Activated CD4-positive, alpha-beta T cell treated with anti-CD3 and anti-CD28 coated beads for 4 hours (primary cell): ENCODE measurements around the gene PITPNM1.
"Not testable (repeated sequence)": the region's sequence is repeated elsewhere in the genome, so short reads cannot be mapped to it uniquely, and the experiment has no call there.

Experiments used
- DNase-seq, 2 donors: peaks; one replicate each; pipeline ENCODE4 v3.0.0-alpha.2; 2020

Gene PITPNM1

DNA sequence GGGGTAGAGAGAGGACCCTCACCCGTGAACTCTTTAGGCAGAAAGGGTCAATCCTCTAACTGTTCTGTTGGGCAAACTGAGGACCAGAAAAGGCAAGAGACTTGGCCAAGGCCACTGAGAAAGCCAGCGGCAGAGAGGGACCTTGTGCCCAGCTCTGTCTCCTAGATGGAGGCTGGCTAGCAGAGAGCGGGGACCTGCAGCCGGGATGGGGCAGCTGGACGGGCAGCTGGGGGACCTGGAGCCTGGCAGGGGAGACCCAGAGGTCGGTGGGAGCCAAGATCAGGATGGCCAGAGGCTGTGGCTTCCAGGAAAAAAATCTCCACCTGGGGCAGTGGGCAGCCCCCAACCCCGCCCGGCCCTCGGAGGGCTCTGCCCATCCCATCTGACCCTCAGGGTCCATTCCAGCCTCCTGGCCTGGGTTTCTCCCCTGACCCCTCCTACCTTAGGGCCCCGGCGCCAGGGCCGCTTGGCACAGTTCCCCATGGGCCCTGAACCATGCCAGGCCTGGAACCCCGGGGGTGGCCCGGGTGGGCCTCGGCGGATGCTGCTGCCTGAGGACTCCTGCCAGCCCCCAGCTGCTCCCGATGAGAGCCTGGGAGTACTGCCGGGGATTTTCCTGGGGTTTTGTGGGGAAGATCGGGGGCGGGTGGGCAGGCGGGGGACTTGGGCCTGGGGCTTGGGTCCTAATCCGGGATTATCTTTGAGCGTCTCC, 17.8 kb upstream of the PITPNM1 start, which contains the start of gene CABP2:
TSS of gene CABP2 (minus strand) at position 603 of the 712 bp plus-strand sequence. CDS start at position 483, 120 bp downstream.
- DNase-seq: no peak

DNA sequence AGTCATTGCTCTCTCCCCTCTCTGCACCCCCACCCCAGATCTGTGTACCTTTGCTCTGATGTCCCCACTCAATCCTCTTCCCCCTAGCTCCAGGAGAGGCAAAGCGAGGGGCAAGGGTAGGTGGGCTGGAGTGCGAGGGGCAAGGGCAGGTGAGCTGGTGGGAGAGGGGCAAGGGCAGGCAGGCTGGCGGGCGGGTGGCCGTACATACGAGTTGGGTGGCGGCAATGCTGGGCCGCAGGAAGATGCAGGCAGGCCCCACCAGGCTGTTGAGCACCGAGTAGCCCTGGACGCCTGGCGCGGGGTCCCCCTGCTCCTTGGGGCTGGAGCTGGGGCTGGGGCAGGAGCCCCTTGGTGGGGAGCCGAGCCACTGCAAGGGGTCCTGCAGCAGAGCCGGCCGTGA, 17.2 kb upstream of the PITPNM1 start:
- DNase-seq: no peak

DNA sequence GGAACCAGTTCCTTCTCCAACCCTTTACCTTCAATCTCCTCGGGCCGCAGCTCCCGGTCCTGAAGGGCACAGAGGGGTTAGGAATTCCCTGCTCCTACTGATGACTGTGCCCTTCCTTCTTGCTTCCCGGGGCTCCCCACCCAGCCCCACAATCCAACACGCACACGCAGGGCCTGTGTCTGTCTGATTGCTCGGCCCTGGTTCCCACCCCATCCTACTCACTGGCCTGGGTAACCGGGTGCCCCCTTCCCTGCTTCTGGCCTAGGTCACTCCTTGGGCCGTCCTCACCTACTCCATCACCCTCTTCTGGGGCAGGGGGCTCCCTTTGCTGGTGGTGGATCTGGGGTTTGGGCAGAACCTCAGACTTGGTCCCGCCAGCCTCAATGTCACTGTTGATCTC, 16.8 kb upstream of the PITPNM1 start:
- DNase-seq: no peak

DNA sequence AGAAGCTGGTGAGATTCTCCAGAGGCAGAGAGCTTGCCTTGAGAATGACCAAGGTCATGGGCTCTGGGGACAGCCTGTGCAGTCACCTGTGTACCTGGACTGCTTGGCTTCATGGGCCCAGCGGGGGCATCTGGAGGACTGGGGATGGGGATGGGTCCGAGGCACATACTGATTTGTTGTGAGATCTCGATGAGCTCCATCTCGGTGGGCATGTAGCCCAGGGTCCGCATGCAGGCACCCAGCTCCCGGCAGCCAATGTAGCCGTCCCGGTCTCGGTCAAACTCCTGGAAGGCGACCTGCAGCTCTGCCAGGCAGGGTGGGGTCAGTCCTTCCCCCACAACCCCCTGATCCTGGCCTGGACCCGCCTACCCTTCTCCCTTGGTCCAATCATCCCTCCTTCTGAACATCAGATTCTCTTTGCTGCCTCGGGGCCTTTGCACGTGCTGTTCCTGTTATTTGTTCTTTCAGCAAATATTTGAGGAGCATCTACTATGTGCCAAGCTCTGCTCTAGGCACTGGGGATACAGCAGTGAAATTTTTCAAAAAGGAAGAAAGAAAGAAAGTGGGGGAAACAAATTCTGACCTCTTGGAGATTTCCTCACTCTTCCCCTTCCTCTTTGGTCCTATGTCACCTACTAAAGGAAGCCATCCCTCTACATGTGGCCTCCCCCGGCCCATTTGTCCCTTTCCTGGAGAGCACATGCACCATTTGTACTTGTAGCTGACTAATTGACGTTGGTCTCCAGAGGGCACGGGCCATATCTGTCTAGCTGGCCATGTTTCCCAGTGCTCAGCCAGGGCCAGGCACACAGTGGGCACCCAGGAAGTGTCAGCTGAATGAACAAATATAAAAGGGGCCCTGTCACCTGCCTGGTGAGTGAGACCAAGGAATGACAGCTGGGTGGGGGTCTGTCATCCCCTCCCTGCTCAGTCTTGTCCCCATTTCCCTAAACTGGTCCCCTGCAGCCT, 16.0 kb upstream of the PITPNM1 start:
- no peak for DNase-seq

DNA sequence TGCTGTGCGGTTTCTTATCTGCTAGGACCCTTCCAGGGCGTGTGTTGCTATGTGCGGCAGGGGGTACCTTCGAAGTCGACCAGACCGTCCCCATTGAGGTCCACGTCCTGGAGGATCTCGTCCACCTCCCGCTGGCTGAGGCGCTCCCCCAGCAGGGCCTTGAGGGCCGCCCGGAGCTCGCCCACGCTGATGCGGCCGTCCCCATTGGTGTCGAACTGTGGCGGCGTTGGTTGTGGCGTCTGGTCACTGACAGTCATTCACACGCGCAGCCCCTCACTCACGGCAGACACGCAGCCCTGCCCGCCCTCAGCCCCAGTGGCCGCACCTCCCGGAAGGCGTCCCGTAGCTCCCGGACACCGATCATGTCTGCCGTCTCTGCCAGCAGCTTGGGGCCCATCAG, 14.6 kb upstream of the PITPNM1 start:
- DNase-seq: no peak

DNA sequence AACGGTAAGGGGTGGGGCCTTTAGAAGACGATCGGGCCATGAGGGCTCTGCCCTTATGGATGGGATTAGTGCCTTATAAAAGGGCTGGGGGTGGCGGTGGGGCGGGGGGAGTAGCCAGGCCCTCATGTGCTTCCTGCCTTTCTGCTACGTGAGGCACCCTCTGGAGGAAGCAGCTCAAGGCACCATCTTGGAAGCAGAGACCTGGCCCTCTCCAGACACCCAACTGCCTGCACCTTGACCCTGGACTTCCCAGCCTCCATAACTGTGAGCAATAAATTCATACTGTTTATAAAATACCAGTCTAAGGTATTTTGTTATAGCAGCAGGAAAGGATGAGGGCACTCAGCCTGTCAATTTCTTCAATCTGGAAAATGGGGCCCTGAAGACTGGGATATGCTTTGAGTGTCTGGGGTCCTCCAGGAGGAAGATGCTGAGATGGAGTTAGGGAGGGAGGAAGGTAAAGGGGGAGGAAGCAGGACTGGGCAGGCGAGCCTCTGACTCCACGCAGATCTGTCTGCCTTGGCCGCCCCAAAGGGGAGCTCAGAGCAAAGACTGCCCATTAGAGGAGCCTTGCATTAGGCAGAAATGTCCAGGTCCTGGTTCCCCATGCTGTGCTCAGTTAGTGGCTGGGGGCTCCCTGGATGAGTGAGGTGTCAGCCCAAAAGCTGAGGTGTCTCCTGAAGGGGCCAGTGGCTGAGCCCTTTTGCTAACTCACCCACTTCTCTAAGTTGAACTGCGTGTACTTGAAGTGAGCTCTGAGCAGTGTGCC, 12.8 kb upstream of the PITPNM1 start:
- DNase-seq: no peak

DNA sequence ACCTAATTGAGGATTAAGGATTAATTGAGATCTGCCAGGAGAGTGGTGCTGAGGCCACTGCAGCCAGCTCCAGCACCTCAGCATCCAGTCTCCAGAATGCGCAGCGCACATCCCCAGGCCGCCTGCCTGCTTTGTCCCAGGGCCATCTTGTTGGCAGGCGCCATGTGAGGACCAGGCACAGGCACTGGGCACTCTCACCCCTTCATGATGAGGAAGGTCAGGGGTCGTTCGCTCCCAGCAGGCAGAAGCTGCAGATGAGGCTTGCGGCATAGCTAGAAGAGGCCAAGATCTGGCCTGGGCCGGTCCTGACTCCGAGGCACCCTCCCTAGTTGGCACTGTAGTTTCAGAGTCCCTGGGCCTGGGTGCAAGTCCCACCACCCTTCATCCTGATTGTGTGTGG, 11.6 kb upstream of the PITPNM1 start:
- DNase-seq: no peak

DNA sequence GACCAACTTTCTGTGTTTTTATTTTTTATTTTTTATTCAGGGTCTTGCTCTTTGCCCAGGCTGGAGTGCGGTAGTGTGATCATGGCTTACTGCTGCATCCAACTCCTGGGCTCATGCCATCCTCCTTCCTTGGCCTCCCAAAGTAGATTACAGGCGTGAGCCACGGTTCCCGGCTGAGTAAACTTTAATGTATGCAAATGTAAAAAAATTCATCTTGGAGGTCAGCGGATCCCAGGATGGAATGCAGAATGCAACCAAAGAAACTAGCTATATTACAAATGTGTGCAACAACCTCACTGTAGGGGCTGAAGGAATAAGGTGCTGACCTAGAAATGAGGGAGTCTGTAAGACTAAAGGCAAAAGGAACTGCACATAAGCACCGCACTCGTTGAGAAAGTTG, 9.0 kb upstream of the PITPNM1 start:
- no peak for DNase-seq

DNA sequence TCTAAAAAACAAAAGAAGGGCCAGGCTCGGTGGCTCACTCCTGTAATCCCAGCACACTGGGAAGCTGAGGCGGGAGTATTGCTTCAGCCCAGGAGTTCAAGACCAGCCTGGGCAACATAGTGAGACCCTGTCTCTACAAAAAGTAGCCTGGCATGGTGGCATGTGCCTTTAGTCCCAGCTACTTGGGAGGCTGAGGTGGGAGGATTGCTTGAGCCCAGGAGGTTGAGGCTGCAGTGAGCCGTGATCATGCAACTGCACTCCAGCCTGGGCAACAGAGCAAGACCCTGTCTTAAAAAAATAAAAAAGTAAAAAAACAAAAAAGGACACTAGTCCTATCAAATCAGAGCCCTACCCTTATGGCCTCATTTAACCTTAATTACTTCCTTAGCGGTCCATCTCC, 6.4 kb upstream of the PITPNM1 start:
- DNase-seq: not testable (repeated sequence)

DNA sequence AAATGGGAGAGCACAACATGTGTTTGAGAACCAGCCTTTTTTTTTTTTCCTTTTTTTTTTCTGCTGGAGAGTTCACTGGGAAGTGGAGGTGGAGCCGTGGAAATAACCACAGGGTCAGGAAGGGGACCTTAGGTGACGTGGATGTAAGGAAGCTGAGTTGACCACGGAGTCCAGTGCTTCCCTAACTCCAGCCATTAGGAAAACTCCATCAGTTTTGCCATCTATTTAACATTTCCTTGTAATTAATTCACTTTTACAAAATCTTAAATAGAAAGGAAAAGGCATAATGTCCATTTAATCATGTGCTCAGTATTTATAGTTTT, 4.8 kb upstream of the PITPNM1 start:
- DNase-seq: no peak

DNA sequence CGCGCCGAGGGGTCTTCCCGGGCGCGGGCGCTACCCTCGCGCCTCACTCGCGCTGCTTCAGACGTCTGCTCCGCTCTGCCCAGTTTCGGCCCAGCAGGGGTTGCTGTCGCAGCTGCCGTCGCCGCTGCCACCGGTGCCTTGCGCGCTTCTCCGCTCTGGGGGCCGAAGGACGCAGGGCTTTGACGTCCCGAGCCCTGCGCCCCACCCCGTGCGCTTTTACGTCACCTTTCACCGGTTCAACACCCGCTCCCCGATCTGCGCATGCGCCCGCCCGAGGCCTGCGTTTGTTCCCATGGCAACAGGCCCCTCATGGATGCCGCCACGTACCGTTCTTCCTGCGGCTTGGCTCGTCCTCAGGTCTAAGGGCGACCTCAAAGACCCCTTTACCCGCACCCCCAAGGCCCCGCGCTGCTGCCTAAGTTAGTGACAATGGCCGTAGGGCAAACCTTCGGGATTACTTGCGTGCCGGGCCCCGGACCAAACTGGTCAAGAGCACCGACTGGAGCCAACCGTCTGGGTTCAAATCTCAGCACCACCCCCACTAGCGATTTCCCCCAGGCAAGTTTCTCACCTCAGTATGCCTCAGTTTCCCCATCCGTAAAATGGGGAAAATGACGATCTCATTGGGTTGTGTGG, 3.4 kb upstream of the PITPNM1 start:
- DNase-seq: peak; percentile 99 to 100

DNA sequence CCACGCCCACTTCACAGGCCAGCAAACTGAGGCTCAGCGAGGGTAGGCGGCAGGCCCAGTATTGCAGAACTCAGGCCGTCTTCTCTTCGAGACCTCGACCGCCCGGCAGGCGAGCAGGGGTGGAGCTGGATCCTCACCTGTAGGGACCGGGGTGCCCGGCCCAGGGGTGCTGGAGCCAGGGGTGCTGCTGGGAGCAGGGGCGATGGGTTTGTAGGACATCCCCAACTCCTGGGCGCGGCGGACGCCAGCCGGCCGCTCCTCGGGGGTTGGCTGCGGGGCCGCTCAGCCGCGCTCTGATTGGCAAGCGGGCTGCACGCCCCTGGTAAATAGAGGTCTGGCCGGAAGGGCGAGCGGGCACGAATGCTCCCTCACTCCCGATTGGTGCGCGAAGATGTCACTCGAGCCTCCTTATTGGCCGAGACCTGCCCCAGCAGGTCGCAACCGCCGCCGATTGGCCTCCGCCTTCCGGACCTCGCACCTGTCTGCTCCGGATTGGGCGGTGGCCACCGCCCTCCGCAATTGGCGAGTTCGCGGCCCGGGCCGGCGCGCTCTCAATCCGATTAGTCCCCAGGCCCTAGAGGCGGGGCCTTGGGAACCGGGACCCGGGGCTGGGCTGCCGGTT, 2.8 kb upstream of the PITPNM1 start, which contains the start of gene CDK2AP2:
TSS of gene CDK2AP2 (minus strand) at position 299 of the 622 bp plus-strand sequence. CDS start at position 219, 80 bp downstream.
- peak; percentile 94 to 97 for DNase-seq

DNA sequence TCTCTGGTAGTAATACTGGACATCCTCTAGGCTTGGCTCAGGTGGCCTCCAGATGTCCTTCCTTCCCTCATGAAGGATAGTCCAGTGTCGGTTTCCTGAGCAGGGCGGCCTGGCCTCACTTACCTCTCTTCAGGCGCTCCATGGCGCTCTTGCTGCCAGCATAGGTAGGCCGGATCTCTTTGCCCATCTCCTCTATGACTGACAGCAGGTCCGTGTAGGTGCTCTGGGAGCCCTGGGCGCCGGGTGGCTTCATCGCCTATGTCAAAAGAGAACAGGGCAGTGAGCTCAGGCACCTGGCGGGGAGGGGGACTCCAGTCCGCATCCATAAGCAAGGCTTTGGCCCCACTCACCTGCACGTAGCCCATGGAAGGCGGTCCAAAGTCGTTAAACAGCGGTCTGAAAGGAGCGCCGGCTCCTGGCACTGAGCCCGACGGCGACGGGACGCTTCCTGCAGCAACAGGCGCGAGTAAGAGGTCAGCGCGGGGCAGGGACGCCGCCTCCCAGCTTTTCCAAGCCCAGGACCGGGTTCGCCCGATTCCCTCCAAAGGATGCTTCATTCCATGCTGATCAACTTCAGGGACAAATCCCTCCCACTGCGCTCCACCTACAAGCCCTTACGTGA, 2.2 kb upstream of the PITPNM1 start:
- no peak for DNase-seq

DNA sequence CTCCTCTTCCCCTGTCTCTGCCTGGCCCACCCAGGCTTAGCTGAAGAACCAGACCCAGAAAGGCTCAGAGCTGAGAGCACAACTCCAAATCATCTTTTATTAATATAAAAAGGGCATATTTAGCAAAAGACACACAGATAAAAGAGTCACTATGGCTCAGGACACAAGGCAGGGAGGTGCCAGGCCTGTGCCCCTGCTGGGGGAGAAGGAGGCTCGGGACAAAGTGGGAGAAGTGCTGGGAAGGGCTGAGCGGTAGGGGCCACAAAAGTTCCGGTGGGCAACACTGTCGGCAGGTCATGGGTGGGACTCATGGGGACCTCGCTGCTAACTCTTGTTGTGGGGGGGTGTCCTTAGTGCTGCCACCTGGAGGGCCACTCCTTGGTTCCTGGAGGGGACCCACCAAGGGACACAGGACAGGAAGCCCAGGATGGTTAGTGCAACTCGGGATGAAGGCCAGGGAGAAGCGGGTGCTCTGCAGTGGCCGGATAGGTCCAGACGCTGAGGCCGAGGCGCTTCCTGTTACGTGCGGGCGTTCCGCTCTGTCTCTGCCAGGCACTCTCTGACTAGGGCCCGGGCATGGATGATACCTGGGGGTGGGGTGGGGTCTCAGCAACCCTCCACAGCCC, 1.4 kb upstream of the PITPNM1 start:
- DNase-seq: no peak

DNA sequence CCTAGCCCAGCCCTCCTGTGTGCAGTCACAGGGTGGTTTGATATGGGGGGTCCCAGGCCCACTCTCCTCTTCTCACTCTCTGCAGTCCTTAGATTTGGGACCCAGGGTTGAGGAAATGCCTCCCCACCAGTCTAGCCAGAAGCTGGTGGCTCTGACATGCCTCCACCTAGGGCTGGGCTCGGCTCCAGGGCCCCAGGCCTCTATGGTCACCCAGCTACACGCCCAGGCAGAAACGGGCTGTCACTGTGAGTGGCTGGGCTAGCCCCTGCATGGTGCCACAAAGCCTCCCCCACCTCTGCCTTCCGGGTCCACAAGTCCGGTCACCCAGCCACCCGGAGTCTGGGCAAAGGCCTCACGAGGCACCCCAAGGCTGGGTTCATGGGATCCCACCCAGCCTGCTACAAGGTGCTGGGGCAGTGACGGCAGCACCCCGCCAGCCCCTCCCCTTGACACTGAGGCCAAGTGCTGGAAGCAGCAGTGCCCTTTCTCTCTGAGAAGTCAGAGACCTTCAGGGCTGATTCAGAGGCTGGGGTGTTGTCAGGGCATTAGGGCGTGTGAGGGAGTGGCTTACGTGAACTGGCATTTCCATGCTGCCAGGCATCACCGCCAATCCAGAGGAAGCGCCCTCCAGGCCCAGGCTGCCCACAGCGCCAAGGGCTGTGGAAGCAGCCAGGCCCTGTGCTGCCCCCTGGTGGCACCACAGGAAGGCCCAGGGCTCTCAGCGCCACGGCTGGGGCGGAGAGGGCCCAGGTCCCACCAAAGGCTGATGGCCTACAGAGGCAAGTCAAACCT, 638 bp upstream of the PITPNM1 start:
- peak; percentile 87 to 89 for DNase-seq

DNA sequence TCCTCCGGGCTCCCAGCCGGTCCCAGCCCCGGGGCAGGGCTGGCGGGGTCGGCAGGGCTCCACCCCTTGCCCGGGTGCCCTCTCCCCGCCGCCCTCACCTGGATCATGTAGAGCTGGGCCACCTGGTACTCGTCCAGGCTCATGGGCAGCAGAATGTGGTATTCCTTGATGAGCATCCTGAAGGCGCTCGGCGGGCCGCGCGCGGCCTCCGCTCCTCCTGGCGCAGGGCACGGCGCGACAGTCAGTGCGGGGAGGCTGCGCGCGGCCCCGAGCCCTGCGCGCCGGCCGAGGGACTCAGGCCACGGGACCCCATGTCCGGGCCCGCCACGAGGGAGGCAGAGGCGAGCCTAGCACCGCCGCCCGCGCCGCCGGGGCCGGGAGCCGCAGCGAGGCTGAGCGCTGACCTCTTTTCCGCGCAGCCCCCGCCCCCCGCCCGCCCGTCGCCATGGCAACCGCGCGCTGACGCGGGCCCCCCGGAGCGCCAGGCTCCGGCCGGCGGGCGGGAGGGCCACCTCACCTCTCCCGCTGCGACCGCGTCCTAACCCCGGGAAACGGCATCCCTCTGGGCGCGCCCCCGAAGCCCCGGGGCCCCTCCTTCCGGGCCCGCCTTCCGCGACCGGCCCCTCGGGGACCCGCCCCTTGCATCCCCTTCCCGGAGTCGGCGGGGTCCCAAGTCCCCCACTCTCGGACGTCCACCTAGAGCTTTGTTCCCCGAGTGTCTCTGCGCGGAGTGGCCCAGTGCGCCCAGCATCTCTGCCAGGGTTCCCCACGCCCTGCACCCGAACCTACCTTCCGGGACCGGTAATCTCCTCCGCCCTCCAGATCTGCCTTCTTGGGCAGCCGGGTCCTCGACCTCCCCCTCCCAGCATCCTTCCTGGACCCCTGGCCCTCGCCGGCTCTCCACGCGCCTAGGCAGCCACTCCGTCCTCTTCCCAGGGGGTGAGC, 886 bp downstream of the PITPNM1 start:
- DNase-seq: no peak

DNA sequence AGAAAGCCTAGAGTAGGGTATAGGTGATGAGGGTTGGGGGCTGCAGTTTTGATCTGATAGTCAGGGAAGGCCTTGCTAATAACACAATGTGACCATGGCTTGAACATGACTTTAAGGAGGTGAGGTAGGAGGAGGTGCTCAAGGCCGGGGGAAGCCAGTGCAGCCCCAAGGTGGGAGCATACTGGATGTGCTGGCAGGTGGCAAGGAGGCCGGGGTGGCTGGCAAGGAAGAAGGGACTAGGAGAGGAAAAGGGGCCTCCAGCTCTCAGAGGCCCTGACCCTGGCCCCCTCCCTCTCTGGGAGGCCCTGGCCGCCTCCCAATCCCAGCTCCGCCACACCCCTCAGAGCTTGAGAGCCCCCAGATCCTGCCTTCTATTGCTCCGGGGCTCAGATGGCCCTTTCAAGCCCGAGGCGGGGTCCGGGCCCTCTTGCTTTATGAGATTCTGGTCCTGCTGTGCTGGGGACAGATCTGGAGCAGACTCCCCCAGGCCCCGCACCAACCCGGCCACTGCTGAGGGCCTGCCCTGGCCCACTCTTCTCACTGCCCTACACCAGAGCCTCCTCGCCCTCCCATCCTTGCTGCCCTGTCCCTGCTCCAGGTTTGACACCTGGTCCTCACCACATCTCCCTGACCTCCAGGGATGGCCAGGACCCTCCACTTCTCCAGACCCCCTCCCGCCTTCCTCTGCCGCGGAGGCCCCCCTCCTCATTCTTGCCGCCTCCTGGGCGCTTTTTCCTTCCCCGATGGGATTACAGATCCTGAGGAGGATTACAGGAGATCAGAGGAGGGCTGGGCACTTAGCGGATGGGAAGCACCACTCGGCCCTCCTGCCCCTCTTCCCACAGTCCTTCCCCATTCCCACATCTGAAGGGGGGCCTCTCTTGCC, 1.8 kb downstream of the PITPNM1 start:
- DNase-seq: no peak

DNA sequence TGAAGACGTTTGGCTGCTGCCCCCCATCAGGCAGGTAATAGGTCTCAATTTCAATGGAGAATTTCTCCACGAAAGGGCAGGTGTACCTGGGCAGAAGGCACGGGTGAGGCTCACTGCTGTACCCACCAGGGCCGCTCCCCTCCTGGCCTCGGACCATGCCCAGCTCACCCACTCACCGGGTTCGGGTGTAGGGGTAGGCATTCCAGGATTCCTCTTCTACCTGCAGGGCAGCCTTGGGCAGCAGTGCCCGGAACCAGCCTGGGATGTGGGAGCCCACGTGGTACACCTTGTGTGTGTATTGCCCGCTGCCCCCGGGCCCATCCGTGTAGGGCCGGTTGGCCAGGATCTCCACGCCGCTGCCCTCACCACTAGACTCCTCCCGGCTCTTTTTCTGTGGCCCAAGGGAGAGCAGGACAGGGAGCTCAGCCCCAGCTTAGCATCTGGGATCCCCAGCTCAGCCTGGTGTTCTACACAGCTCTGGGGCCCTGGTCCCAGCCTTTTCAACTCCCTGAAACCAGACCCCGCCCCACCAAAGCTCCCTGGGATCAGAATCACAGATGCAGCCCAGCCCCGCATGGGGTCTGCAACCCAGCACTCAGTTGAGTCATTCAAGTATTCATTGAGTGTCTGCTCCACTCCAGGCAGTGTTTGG, 2.7 kb downstream of the PITPNM1 start:
- no peak for DNase-seq
